NCI-H1930 (cell line): ENCODE data around the gene RAB28.

Source experiments
- DNase-seq, 2 experiments: peaks; one replicate each; lab custom pipeline; 2025; lab: John Stamatoyannopoulos, UW

The RAB28 gene

DNA sequence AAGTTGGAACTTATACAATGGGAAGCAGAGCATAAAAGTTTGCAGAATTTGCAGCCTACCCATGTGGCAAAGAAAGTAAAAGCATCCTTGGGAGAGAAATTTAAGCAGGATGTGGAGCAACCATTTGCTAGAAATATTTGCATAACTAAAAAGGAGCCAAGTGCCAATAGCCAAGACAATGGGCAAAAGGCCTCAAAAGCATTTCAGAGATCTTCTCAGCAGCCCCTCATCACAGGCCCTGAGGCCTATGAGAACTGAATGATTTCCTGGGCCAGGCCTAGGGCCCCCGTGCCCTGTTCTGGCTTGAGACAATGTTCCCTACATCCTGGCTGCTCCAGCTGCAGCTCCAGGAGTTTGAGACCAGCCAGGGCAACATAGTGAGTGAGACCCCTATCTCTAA is 25.3 kb upstream of the RAB28 start:
- DNase-seq: no peak

- no peak for DNase-seq
Measured at GRCh38 chr4:13504374-13504773, 20.2 kb upstream of the RAB28 start.

DNA sequence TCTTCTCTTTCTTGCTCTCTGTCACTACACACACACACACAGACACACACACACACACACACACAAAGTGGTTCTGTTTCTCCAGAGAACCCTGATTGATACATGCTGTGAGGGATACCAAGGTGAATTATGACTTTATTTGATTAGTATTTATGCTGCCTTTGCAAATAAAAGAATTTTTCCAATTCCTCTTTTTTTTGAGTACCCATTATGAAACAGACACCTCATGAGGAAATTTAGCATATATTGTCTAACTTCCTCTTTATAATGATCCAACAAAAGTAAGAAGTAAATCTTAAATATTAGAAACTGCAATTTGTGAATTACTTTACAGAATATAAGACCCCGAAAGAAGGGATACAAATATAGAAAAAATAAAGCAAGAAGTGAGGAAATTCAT is 14.3 kb upstream of the RAB28 start:
- no peak for DNase-seq

GRCh38 chr4:13496605-13497004 is 12.5 kb upstream of the RAB28 start:
- DNase-seq: no peak

GRCh38 chr4:13495753-13496152 is 11.6 kb upstream of the RAB28 start:
- DNase-seq: no peak

GRCh38 chr4:13493793-13494192 is 9.7 kb upstream of the RAB28 start:
- no peak for DNase-seq

DNA sequence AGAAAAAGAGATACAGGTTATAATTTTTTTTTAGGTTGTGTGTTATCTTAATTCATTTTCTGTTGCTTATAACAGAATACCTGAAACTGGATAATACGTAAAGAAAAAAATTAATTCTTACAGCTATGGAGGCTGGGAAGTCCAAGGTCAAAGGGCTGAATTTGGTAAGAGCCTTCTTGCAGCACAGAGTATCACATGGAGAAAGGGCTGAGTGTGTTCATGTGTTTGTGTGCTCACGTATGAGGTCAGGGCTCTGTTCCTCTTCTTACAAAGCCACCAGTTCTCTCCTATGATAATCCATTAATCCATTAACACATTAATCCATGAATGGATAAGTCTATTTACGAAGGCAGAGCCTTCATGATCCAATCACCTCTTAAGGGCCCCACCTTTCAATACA is 8.6 kb upstream of the RAB28 start:
- no peak for DNase-seq

GRCh38 chr4:13484749-13485221 is 645 bp upstream of the RAB28 start:
- DNase-seq: peak in 1 of 2 experiments; percentile 21

DNA sequence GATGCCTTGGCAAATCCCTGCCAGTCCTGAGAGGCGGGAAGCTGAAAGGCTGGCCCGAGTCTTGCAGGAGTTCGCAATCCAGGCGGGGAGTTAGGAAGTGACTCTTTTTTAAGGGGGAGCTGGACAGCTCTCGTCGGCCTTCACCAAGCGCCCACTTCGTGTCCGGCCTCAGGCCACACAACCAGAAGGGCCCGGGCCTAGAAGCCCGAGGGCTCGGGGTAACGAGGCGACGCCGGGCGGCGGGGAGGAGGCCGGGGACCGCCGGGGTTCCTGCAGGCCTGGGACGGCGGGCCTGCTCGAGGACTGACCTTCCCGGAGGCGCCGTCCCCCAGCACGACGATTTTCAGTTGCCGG is 395 bp downstream of the RAB28 start:
- DNase-seq: no peak

DNA sequence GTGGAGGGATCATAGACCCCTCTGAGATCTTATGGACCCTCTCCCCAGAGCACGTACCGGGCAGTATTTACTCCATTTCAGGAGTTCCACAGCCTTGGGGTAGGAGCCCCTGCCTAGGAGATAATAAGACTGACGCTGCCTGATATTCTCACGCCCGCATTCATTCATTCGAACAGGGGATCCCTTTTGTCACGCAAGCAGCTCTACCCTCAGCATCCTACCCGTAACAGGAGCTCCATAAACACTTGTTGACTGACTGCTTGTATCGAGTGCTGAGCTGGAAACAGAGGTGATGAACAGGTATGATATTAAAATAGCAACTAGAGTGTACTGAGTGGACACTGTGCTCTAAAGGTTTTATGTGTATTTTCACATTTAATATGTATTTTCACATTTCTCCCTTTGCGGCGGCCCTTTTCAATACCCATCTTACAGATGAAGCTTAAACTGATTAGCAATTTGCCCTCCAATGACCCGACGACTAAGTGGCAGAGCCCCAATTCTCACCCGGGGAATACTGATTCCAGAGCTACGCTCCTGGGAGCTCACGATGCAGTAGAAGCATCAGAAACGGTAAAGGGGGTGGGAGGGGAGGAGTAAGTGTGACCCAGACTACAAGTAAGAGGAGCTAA is 888 bp downstream of the RAB28 start:
- no peak for DNase-seq

GRCh38 chr4:13481569-13481968 is 2.6 kb downstream of the RAB28 start:
- DNase-seq: no peak

GRCh38 chr4:13478707-13479106 is 5.4 kb downstream of the RAB28 start:
- DNase-seq: no peak

DNA sequence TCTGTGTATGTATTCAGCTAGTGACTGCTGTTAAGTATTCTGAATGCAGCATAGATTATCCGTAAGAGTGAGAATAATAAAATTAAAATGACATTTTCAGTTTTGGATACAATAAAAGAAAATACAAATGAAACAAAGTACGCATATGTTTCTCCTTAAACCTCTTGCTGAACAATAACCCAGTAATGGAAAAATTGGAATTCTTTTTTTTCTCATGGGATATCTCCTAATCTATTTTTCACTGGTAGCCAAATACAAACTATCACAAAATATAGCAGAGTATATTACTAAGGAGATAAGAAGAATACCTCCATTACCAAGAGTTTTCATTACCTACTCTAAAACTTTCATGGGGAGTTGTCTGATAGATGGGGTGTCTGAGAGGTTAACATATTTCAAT is 6.0 kb downstream of the RAB28 start:
- DNase-seq: no peak

DNA sequence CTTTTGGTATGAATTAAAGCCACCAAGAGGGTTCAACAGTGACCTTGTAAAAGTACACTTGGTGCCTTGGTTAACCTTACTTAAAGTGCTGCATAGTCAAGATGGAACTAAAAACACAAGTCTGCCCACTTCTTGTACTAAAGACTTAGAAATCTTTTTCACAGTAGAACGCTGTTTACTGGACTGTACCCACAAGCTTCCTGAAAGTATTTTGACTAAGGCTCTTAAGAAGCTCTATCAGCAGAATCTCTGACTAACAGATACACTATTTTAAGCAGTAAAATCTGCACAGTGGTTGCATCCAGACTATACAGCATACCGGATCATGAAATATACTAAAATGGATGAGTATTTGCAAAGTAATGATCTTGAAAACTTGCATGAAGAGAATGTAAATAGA is 7.2 kb downstream of the RAB28 start:
- DNase-seq: no peak

GRCh38 chr4:13476152-13476551 is 8.0 kb downstream of the RAB28 start:
- no peak for DNase-seq

- no peak for DNase-seq
Measured at GRCh38 chr4:13471400-13471799, 12.7 kb downstream of the RAB28 start.

DNA sequence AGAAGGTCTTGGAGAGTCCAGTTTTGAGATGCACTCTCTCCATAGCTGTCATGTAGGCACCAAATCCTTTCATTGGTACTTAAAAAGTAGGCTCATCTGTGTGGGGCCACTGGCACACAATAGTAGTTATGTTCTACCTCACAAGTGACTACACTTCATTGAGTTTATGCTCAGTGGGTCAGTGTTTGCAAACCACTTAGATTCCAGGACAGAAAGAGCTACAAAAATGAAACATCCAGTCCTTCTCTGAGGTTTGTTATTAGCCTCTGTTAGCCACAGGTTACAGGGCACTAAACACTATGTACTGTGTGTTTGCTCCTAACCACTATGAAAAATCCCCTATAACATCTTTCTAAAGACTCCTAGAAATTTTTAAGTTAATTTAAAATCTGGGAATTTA is 13.8 kb downstream of the RAB28 start:
- no peak for DNase-seq

- DNase-seq: no peak
Measured at GRCh38 chr4:13464973-13465372, 19.2 kb downstream of the RAB28 start.

DNA sequence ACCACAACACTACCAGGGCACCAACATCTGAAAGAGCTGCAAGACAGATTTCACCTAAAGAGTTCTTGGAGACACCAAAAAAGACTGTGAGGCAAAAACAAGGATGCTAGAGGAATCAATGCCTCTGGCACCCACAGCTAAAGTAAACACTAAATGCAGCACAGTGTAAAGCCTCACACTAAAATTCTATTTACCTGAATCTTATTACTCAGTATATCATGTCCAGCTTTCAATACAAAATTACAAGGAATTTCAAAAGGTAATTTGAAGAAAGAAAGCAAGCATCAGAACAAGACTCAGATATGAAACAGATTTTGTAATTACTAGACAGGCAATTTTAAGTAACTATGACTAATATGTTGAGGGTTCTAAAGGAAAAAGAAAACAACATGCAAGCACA is 19.6 kb downstream of the RAB28 start:
- no peak for DNase-seq

GRCh38 chr4:13461191-13461905 is 22.8 kb downstream of the RAB28 start:
- no peak for DNase-seq

GRCh38 chr4:13455411-13455810 is 28.7 kb downstream of the RAB28 start:
- DNase-seq: no peak

GRCh38 chr4:13454786-13455185 is 29.4 kb downstream of the RAB28 start:
- DNase-seq: no peak

DNA sequence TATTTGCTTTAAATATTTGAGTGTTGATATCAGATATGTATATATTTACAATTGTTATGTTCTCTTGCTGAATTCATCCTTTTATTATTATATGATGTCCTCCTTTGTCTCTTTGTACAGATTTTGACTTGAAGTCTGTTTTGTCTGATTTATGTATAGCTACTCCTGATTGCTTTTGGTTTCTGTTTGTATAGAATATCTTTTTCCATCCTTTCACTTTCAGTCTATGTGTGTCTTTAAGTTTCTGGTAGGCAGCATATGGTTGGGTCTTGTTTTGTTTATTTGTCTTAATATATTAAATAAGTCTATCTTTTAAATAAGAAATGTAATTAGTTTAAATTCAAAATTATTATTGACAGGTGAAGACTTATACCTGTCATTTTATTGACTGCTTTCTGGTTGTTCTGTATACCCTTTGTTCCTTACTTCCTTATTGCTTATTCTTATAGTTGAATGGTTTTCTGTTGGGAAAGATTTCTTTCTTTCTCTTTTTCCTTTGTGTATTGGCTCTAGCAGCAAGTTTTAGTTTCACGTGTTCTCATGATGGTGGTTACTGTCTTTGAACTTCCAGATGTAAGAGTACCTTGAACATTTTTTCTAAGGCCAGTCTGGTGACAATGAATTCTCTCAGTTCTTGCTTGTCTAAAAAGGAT is 31.1 kb downstream of the RAB28 start:
- no peak for DNase-seq
